ENCODE results near the gene VPS51.
"Not testable (repeated sequence)": the region's sequence is repeated elsewhere in the genome, so short reads cannot be mapped to it uniquely, and the experiment has no call there.

Gene VPS51

GRCh38 chr11:65136515-65137096 lies 40.6 kb downstream of the VPS51 start:
- no peak for DNase-seq

DNA sequence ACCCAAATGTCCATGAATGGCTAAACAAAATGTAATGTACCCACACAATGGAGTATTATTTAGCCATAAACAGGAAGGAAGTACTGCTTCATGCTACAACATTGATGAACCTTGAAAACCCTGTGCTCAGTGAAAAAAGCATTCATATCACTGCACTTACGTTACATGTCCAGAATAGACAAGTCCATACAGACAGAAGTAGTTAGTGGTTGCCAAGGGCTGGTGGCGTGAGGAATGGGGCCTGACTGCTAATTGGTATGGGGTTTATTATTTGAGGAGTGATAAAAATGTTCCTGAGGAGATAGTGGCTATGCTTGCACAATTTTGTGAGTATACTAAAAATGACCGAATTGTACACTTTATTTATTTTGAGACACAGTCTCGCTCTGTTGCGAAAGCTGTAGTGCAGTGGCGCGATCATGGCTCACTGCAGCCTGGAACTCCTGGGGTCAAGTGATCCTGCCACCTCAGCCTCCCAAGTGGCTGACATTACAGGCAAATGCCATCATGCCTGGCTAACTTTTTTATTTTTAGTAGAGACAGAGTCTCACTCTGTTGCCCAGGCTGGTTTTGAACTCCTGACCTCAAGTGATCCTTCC lies 46.0 kb downstream of the VPS51 start:
- DNase-seq = no peak

GRCh38 chr11:65147352-65148075 lies 51.5 kb downstream of the VPS51 start:
- DNase-seq = no peak

GRCh38 chr11:65148657-65149056 lies 52.6 kb downstream of the VPS51 start:
- no peak for DNase-seq

- DNase-seq = not testable (repeated sequence)
Measured at GRCh38 chr11:65150131-65150508, 54.1 kb downstream of the VPS51 start.

- peak; percentile 63 for DNase-seq
Measured at GRCh38 chr11:65150509-65151299, 54.7 kb downstream of the VPS51 start.

DNA sequence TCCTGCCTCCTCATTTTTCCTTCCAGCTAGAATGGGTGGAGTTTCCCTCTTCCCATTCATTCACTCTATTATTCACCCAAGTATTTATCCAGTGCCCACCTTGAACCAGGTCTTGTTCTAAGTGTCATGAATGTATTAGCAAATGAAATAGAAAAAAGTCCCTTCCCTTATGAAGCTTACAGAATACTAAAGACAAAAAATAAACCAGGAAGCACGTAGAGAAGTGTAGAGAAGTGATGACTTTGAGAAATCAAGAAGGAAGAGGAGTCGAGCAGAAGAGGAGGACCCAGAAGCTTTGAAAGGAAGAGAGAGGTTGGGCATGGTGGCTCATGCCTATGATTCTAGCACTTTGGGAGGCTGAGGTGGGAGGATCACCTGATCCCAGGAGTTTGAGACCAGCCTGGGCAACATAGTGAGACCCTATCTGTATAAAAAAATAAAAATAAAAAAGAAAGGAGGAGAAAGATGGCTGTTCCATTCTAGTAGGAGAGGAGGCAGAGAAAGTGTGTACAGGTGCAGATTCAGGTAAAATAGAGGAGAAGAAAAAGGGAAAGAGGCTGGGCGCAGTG lies 55.4 kb downstream of the VPS51 start:
- no peak for DNase-seq

GRCh38 chr11:65152122-65152521 lies 56.1 kb downstream of the VPS51 start:
- no peak for DNase-seq

DNA sequence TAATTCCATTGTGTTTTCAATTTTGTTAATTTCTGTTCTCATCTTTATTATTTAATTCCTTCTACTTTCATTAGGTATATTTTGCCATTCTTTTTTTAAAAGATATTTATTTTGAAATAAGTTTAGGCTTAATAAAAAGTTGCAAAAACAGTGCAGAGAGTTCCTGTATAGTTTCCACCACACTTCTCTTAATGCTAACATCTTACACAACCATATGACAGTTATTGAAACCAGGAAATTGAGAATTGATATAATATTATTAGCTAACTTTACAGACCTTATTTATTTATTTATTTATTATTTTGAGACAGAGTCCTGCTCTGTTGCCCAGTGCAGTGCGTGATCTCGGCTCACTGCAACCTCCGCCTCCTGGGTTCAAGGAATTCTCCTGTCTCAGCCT lies 60.2 kb downstream of the VPS51 start:
- DNase-seq = no peak

GRCh38 chr11:65156926-65157325 lies 60.9 kb downstream of the VPS51 start:
- DNase-seq = no peak

DNA sequence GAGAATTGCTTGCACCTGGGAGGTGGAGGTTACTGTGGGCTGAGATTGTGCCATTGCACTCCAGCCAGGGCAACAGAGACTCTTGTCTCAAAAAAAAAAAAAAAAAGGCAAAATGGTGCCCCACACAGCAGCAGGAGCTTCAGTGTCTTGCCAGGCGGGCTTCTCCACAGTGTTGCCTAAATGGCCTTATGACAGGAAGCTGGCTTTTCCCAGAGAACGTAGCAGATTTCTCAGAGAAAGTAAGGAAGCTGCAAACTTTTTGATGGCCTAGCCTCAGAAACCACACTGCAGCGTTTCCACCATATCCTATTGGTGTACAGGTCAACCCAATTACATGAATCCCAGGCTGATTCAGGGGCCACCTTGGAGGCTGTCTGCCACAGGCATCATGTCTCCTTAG lies 61.3 kb downstream of the VPS51 start:
- no peak for DNase-seq

GRCh38 chr11:65159012-65159411 lies 63.0 kb downstream of the VPS51 start:
- DNase-seq = no peak

DNA sequence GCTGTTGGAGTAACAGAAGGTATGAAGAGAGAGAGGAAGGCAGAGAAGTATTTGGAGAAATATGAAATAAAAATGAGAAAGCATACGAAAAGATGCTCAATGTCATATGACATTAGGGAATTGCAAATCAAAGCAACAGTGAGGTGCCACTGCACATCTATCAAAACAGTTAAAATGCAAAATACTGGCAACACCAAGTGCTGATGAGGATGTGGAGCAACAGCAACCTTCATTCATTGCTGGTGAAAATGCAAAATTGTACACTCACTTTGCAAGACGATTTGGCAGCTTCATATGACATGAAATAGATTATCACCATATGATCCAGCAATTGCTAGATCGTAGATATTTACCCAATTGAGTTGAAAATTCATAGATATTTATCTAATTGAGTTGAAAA lies 64.6 kb downstream of the VPS51 start:
- DNase-seq = no peak

Data from NCI-H1105 treated with DMSO at 0.1 percent for 48 hours (cell line).